Parathyroid adenoma (tissue), 2 donors: ENCODE results near the gene OR51V1.

Source experiments
- H2AFZ ChIP-seq: fragments of 300-600 bp; sonication (generic); one replicate; pipeline ENCODE4 v1.7.0; 2017; ENCODE audit warnings: antibody characterized with exemption, mild to moderate bottlenecking
- H3K27ac ChIP-seq: fragments of 300-600 bp; sonication (generic); one replicate; pipeline ENCODE4 v1.7.0; 2017
- H3K27me3 ChIP-seq: fragments of 300-600 bp; sonication (generic); one replicate; pipeline ENCODE4 v1.7.0; 2017; ENCODE audit warnings: low read length; ENCODE audit not compliant: control insufficient read depth, insufficient read depth
- H3K36me3 ChIP-seq: fragments of 300-600 bp; sonication (generic); one replicate; pipeline ENCODE4 v1.7.0; 2017; ENCODE audit warnings: low read length; ENCODE audit not compliant: control insufficient read depth, insufficient read depth
- H3K4me1 ChIP-seq: fragments of 300-600 bp; sonication (generic); one replicate; pipeline ENCODE4 v1.7.0; 2017; ENCODE audit warnings: control low read depth
- H3K4me2 ChIP-seq: fragments of 300-600 bp; sonication (generic); one replicate; pipeline ENCODE4 v1.7.0; 2017; ENCODE audit warnings: low read length
- H3K4me3 ChIP-seq: fragments of 300-600 bp; sonication (generic); one replicate; pipeline ENCODE4 v1.7.0; 2017; ENCODE audit warnings: low read depth, low read length
- H3K79me2 ChIP-seq: fragments of 300-600 bp; sonication (generic); one replicate; pipeline ENCODE4 v1.7.0; 2017; ENCODE audit warnings: control low read depth
- H3K9ac ChIP-seq: fragments of 300-600 bp; sonication (generic); one replicate; pipeline ENCODE4 v1.7.0; 2017; ENCODE audit warnings: mild to moderate bottlenecking
- H3K9me3 ChIP-seq: fragments of 300-600 bp; sonication (generic); one replicate; pipeline ENCODE4 v1.7.0; 2017; ENCODE audit warnings: low read length; ENCODE audit not compliant: control insufficient read depth
- CTCF ChIP-seq: fragments of 300-600 bp; sonication (generic); IDR thresholded peaks from one replicate; pipeline ENCODE4 v1.7.0; 2017; ENCODE audit warnings: antibody characterized with exemption, mild to moderate bottlenecking
- donor health status: primary hyperparathyroidism.

The OR51V1 gene

GRCh38 chr11:5231111-5231510, 30.6 kb upstream of the OR51V1 start:
- Histone ChIP-seq H3K4me3 (no peak overlapping the region), H3K27me3 (no peaks in the 10 kb centered on the region), H3K4me2 (no peak overlapping the region), H3K9me3 (no peaks in the 10 kb centered on the region), H2AFZ (no peak overlapping the region), H3K36me3 (no peaks in the 10 kb centered on the region), H3K4me1 (no peaks in the 10 kb centered on the region), H3K9ac (no peak overlapping the region), H3K27ac (no peak overlapping the region), H3K79me2 (no peaks in the 10 kb centered on the region)
- TF ChIP-seq CTCF = no peak

- H2AFZ ChIP-seq = no peak overlapping the region
- H3K79me2 ChIP-seq = no peaks in the 10 kb centered on the region
- no peaks in the 10 kb centered on the region for H3K36me3 ChIP-seq
- TF ChIP-seq CTCF = no peak
- no peak overlapping the region for H3K4me3 ChIP-seq
- H3K27ac ChIP-seq = no peak overlapping the region
- H3K27me3 ChIP-seq = no peaks in the 10 kb centered on the region
- no peaks in the 10 kb centered on the region for H3K4me1 ChIP-seq
- no peaks in the 10 kb centered on the region for H3K9me3 ChIP-seq
- no peak overlapping the region for H3K9ac ChIP-seq
- H3K4me2 ChIP-seq = no peak overlapping the region
These were observed 29.8 kb upstream of the OR51V1 start for GRCh38 chr11:5230266-5230665.

GRCh38 chr11:5229796-5230195, 29.3 kb upstream of the OR51V1 start:
- H3K27me3 ChIP-seq = no peaks in the 10 kb centered on the region
- TF ChIP-seq CTCF = no peak
- H3K9me3 ChIP-seq = no peaks in the 10 kb centered on the region
- no peak overlapping the region for H3K4me2 ChIP-seq
- no peak overlapping the region for H3K27ac ChIP-seq
- H3K4me1 ChIP-seq = no peaks in the 10 kb centered on the region
- H3K36me3 ChIP-seq = no peaks in the 10 kb centered on the region
- H3K4me3 ChIP-seq = no peak overlapping the region
- no peak overlapping the region for H3K9ac ChIP-seq
- no peaks in the 10 kb centered on the region for H3K79me2 ChIP-seq
- no peak overlapping the region for H2AFZ ChIP-seq

- no peak overlapping the region for H3K4me3 ChIP-seq
- no peaks in the 10 kb centered on the region for H3K36me3 ChIP-seq
- H3K4me2 ChIP-seq = no peak overlapping the region
- no peak overlapping the region for H3K27ac ChIP-seq
- no peak for TF ChIP-seq CTCF
- H3K9me3 ChIP-seq = no peaks in the 10 kb centered on the region
- no peak overlapping the region for H2AFZ ChIP-seq
- H3K27me3 ChIP-seq = no peaks in the 10 kb centered on the region
- H3K4me1 ChIP-seq = no peaks in the 10 kb centered on the region
- no peak overlapping the region for H3K9ac ChIP-seq
- no peaks in the 10 kb centered on the region for H3K79me2 ChIP-seq
These were observed 28.9 kb upstream of the OR51V1 start for GRCh38 chr11:5229356-5229755.

- Histone ChIP-seq H3K9me3 (no peaks in the 10 kb centered on the region), H3K27me3 (no peaks in the 10 kb centered on the region), H3K4me2 (no peak overlapping the region), H3K4me1 (no peaks in the 10 kb centered on the region), H3K27ac (no peak overlapping the region), H3K9ac (no peak overlapping the region), H3K79me2 (no peaks in the 10 kb centered on the region), H2AFZ (no peak overlapping the region), H3K36me3 (no peaks in the 10 kb centered on the region), H3K4me3 (no peak overlapping the region)
- TF ChIP-seq CTCF = no peak
These were observed 27.6 kb upstream of the OR51V1 start for GRCh38 chr11:5228124-5228523.
